ENCODE data around the gene NRCAM.
A peak's percentile ranks its signal among the peaks of the same experiment; 100 is the strongest.

Gene NRCAM

DNA sequence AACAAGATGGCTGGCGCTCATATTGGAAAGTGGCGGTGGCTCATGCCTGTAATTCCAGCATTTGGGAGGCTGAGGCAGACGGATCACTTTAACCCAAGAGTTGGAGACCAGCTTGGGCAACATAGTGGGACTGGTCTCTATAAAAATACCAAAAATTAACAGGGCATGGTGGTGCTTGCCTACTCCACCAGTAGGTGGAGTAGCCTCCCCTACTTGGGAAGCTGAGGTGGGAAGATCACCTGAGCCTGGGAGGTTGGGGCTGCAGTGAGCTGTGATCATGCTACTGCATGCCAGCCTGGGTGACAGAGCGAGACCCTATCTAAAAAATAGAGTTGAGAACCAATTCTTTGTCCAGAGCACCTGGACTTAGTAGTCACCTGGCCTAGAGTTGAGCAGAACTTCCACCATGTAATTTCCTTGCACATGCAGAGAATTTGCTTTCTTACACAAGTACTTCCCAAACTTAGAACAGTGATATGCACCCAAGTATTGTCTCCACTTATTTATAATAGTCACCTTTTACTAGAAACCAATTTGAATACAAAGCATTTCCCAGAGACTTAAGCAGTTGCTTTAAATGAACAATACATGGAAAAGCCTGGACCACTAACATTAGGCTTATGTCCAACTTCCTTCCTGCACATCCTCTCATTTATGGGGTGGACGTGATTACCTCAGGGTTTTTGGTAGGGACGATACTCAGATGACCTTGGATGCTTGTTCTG is 342.0 kb downstream of the NRCAM start:
- no peak overlapping the region for H3K27ac ChIP-seq
- TF ChIP-seq, protein P1, sequence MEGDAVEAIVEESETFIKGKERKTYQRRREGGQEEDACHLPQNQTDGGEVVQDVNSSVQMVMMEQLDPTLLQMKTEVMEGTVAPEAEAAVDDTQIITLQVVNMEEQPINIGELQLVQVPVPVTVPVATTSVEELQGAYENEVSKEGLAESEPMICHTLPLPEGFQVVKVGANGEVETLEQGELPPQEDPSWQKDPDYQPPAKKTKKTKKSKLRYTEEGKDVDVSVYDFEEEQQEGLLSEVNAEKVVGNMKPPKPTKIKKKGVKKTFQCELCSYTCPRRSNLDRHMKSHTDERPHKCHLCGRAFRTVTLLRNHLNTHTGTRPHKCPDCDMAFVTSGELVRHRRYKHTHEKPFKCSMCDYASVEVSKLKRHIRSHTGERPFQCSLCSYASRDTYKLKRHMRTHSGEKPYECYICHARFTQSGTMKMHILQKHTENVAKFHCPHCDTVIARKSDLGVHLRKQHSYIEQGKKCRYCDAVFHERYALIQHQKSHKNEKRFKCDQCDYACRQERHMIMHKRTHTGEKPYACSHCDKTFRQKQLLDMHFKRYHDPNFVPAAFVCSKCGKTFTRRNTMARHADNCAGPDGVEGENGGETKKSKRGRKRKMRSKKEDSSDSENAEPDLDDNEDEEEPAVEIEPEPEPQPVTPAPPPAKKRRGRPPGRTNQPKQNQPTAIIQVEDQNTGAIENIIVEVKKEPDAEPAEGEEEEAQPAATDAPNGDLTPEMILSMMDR (conservative IDR thresholded peaks at IDR 0.05) = peak; percentile 85
- no peak for TF ChIP-seq ZFX (IDR thresholded peaks at IDR 0.05)

DNA sequence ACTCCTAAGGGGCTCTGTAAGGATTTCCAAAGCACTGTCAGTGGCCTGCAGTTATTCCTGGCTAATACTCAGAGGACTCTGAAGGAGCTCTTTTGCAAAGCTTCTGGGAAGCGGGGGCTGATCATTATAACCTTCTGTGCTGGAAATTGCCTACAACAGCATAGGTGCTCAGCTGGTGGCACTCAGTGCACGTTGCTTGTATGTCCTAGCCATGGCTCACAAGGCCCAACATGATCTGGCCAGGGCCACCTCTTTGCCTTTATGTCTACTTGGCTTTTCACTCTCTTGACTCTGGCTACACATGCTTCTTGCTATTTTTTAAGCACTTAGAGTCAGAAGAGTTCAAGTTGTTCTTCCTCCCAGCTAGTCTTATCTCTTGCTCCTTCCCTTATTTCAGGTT is 343.6 kb downstream of the NRCAM start:
- TF ChIP-seq, protein P1 (conservative IDR thresholded peaks at IDR 0.05) = no peak
- TF ChIP-seq ZFX (IDR thresholded peaks at IDR 0.05) = no peak
- no peak overlapping the region for H3K27ac ChIP-seq

DNA sequence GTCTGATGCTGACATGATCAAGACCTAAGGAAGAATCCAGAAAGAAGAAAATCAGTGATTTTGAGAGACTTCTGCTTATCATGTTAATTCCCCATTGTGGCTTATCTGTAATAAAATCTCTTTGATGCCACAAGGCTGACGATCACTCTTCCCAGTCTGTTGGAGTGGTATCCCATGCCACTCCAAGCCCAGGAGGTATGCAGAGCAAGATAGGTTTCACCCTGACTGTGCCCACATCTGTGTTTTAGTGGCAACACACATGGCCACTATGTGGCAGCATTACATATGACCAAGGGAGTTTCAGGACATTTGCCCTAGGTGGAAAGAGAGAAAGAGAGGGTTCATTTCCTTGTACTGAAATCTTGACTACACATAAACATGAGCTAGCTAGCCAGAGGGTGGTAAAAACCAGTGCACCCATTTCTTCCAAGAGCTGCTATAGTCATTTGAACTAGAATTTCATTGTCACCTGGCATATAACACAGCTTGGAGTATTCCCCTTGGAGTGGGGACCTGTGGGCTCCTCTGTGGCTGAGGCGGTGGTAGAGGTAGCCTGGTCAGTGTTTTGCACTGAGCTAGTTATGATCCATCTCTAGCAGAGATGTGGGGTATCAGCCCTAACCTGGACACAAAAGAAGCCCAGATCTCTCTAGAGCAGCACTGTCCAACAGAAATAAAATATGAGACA is 346.9 kb downstream of the NRCAM start:
- no peak overlapping the region for H3K27ac ChIP-seq
- TF ChIP-seq ZFX (IDR thresholded peaks at IDR 0.05) = no peak
- TF ChIP-seq, protein P1 (conservative IDR thresholded peaks at IDR 0.05) = peak; percentile 82

DNA sequence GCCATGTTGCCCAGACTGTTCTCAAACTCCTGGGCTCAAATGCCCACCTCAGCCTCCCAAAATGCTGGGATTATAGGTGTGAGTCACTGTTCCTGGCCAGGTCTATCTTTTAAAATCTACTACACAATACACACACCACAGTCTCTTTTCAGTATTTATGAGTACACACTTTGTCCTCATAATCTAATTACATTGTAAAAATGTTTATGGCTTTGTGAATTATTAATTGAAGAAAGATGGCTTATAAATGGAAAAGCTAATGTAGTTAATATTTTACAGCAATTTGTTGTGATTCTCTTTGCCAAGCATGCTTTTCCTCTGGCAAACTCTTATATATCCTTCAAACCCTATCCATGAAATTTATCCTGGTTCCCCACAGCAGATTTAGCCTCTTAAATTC is 348.1 kb downstream of the NRCAM start:
- no peak for TF ChIP-seq ZFX (IDR thresholded peaks at IDR 0.05)
- TF ChIP-seq, protein P1 (conservative IDR thresholded peaks at IDR 0.05) = no peak
- no peak overlapping the region; the same call in 1 of the 2 replicates for H3K27ac ChIP-seq

DNA sequence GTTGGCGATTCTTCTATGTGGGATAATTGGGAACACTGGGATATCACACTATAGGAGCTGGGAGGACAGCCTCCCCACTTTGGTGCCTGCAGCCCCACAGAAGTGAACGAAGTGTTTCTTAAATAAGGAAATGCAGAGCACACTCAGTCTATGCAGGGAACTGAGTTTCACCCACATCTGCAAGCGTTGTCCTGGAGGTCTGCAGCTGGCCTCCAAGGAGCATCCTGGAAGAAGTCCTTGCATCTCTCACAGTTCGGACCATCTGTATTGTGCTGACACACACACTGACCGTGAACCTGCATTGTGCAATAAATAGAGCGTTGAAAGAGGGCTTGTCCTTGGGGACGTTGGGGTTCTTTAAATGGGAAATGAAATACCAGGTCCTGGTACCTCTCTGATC is 351.9 kb downstream of the NRCAM start:
- TF ChIP-seq, protein P1 (conservative IDR thresholded peaks at IDR 0.05) = no peak
- TF ChIP-seq ZFX (IDR thresholded peaks at IDR 0.05) = no peak
- no peak overlapping the region for H3K27ac ChIP-seq

GRCh38 chr7:108103558-108104298 is 352.5 kb downstream of the NRCAM start:
- TF ChIP-seq ZFX (IDR thresholded peaks at IDR 0.05) = no peak
- TF ChIP-seq, protein P1 (conservative IDR thresholded peaks at IDR 0.05) = no peak
- no peak overlapping the region for H3K27ac ChIP-seq

All from C4-2B (cell line).